VCaP (cell line): ENCODE data around the gene CIZ1.

Experiments used
- H3K27ac ChIP-seq: fragments of 450-650 bp; 2 replicates; pipeline ENCODE4 v1.5.1; 2017
- TF ChIP-seq, protein P1 (sequence below): fragments of 450-650 bp; conservative IDR thresholded peaks from 2 replicates; pipeline ENCODE4 v1.5.1; 2017; ENCODE audit warnings: mild to moderate bottlenecking, moderate library complexity

Gene CIZ1

DNA sequence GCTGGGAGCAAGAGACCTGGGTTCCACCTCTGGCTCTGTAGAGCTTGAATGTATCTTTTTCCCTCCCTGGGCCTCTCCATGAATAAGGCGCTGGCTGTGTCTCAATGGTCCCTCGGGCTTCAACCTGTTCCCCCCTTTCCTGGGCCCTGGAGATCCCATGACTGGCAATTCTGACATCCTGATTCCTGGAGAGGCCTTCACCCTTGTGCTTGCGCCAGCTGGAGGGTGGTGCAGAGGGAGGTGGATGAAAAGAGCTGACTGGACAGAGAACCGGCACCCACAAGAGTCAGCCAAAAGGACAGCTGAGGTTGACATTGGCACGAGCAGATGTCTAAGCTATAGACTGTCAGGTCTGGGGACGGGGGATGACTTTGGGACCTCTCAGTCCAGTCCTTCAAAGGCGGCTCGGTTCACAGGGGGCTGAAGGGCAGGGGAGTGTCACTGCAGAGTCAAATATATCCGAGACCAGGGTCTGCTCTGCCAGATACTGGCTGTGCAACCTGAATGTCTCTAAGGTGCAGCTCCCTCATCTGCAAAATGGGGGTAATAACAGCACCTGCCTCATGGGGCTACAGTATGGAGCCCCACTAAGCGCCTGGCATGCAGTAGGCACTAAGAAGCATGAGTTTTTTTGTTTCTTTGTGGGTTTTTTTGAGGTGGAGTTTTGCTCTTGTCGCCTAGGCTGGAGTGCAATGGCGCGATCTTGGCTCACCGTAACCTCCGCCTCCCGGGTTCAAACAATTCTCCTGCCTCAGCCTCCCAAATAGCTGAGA is 25.6 kb upstream of the CIZ1 start:
- no peak overlapping the region for H3K27ac ChIP-seq

DNA sequence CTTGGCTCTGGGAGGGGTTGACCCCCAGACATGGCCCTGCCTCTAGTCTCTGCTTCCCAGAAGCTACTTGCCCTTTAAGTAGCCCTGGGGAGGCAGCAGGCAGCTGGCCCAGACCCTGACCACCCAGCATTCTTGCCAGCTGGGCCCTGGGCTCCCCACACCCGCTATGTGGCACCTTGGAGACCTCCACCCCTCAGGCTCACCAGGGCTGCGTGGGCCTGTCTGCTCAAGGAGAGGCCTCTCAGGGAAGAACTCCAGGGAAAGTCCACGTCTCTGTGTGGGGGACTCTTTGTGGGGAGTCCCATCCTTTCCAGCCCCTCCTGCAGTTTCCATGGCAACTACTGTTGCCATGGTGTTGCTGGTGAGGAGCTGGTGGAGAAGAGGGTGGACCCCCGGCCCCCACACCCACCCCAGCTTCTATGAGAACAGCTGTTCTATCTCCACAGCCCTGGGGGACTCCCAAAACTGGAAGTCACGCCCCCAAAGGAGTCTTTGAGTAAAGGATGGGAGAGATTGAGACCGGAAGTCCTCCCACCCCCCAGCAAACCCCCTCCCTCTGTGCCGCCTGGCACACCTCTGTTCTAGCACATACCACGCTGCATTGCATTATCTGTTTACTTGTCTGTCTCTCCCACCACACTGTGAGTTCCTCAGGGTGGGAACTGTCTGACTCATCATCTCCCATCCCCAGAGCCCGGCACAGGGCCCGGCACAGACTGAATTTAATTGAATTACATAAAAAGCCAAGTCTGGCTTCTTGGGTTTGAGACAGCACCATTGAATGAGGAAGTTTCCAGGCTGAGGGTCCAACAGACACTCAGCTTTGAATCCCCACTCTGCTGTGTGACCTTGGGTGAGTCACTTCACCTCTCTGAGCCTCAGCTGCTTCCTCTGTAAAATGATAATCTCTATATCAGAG is 24.4 kb upstream of the CIZ1 start:
- no peak overlapping the region for H3K27ac ChIP-seq
- TF ChIP-seq, protein P1, sequence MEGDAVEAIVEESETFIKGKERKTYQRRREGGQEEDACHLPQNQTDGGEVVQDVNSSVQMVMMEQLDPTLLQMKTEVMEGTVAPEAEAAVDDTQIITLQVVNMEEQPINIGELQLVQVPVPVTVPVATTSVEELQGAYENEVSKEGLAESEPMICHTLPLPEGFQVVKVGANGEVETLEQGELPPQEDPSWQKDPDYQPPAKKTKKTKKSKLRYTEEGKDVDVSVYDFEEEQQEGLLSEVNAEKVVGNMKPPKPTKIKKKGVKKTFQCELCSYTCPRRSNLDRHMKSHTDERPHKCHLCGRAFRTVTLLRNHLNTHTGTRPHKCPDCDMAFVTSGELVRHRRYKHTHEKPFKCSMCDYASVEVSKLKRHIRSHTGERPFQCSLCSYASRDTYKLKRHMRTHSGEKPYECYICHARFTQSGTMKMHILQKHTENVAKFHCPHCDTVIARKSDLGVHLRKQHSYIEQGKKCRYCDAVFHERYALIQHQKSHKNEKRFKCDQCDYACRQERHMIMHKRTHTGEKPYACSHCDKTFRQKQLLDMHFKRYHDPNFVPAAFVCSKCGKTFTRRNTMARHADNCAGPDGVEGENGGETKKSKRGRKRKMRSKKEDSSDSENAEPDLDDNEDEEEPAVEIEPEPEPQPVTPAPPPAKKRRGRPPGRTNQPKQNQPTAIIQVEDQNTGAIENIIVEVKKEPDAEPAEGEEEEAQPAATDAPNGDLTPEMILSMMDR, result no peak

More for the DNA sequence above, 25.6 kb upstream of the CIZ1 start:
- TF ChIP-seq, protein P1, result no peak

DNA sequence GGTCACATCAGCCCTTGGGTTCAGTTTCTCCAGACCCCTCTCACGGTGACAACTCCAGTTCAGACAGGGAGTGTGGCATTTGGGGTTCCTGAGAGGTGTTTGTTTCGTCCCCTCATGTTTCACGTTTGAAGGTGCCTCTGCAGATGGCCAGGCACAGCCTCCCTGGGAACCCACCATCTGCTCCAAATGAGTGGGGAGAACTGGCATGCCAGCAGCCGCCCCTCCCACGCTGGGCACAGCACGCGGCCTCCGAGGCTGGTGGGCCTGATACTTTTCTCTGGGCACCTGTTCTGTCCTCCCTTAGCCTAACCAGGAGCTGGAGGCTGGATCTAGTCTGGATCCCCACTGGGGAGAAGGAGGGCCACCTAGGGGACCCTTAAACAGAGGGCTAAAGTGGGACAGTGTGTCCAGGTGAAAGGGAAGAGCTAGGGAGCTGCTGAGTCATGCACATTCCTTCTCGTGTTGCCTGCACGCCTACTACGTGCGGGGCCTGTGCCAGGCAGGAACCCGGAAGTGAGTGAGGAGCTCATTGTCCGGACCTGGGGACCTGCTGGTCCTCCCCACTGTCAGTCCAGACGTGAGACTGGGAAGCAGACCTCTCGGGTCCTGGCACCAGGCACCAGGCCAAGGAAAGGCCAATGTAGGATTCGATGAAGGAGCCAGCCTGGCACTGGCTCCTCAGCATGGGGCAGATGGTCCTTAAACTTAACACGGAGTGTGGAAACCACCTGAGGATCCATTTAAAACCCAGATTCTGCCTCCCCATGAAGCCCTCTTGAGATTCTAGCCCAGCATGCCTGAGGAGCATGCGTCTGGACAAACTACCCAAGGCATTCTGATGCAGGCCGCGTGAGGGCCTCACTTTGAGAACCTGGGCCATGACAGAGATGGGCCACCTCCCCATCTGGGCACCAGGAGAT is 23.5 kb upstream of the CIZ1 start:
- TF ChIP-seq, protein P1, result no peak
- H3K27ac ChIP-seq, result no peak overlapping the region

DNA sequence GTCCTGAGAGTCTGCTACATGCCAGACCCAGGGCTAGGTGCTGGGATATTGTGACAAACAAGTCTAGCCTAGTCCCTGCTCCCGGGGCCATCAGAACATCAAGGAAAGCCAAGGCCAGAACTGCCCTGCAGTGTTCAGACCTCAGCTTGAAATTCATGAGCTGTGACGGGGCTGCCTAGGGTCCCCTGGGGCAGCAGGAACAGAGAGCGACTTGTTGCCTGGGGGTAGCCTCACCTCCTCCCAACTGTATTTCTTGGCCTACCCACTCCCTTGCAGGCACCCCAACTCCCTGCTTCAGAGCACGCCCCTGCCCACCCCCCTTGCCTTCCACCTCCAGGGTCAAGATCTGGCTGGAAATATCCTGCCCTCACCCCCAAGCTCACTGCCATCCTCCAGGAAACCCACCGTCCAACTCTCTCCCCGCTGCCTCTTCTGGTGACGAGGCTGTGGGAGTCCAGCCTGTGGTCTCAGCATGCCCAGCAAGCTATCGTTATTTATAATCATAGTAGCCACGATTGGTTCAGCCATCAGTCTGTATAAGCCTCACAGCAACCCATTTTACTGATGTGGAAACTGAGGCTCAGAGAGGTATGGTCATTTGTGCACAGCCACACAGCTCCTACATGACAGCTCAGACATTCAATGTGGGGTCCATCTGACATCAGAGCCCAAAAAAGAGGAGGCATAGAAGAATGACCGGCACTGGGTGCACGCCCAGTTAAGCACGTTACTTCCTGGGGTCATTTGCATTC is 22.6 kb upstream of the CIZ1 start:
- TF ChIP-seq, protein P1, result no peak
- no peak overlapping the region for H3K27ac ChIP-seq

DNA sequence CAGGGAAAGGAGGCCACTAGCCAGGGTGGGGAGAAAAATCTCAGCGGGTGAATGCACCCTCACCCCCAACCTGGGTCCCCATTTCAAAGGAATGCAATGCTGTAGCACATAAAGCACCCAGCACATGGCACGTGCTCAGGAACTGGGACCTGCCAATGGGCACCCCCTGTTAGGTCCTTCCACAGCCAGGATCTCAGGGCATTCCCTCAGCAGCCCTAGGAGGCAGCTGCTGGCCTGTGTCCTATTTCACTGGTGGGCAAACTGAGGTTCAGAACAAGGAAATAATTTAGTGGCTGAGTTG is 20.6 kb upstream of the CIZ1 start:
- TF ChIP-seq, protein P1, result no peak
- no peak overlapping the region for H3K27ac ChIP-seq

DNA sequence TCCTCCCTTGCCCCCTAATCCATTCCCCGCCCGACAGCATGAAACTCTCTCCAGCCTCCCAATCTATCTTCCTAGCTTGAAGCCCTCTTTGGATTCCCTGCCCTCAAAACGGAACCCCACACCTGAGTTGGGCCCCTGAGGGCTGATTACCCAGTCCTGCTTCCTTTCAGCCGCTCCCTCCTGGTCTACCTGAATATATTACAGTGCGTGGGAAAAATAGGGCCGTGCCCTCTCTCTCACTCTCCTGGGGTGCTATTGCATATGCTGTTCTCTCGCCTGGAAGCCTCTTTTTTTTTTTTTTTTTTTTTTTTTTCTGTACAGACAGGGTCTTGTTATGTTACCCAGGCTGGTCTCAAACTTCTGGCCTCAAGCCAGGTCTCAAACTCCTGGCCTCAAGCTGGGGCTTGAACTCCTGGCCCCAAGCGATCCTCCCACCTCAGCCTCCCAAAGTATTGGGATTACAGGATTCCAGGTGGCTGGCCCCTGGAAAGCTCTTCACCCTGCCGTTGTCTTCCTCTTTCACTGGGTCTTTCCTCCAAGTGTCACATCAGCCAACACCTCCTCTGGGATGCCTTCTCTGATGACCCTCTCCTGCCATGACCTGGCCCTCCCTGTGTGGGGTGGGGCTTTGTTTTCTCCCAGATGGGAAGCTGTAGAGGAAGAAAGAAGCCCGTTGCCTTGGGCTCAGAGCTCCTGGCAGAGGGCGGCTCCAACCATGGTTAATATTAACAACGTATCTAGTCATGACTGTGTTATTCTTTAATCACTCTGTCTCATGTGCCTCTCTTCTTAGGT is 20.0 kb upstream of the CIZ1 start:
- H3K27ac ChIP-seq, result no peak overlapping the region
- TF ChIP-seq, protein P1, result no peak
